Lung microvascular endothelial cell (primary cell): ENCODE measurements around the gene FAM81A. TPM values are rescaled to one million over a fixed set of nuclear protein-coding genes. Genes with fewer than 3 reads are reported as not detected.
A peak's percentile ranks its signal among the peaks of the same experiment; 100 is the strongest.
"Not testable (repeated sequence)": the region's sequence is repeated elsewhere in the genome, so short reads cannot be mapped to it uniquely, and the experiment has no call there.

ENCODE experiments used
- DNase-seq, 2 donors: peaks; one replicate each; pipeline versions ENCODE4 v3.0.0 to v3.0.0-alpha.2; 2010; ENCODE audit warnings: low read depth in 2 of 2
- total RNA-seq: library from RNA; depleted of rRNA; stranded (reverse); fragments of >200 nt; gene quantifications from 2 replicates; pipeline ENCODE4 v1.2.1, GENCODE V29; 2014

The FAM81A gene
- not detected in 2 replicates for total RNA-seq

DNA sequence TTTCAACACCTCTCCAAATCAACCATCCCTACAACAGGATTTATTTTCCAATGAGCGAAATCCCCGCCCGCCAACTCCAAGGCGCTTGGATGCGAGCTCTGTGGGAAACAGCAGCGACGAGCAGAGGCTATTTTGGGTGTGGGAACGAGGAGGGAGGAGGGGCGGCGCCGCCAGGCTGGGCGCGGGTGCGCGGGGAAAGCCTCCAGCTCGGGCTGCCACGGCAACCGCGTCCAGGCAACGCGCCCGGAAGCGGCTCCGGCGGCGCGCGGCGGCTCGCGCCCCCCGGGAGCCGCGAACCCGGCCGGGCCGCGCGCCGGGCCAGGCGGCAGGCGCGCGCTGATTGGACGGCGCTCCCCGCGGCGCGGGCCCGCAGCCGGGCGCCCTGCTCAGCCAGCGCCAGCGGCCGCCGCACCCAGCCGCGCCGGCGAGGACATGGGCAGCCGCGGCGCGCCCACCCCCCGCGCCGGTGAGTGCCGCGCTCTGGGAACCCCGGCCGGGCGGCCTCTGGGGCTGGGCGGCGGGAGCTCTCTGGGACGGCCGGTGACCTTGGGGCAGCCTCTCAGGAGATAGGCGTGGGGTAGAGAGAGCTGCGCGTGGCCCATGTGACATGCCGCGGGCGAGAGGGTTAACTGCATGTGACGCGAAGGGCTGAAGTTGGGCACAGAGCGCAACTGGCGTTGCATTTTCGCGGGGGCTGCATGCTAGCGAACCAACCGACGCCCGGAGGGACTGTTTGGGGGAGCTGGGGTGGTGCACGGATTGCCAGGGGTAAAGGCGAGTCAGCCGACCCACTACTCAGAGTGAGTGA, at the start of gene FAM81A:
Gene FAM81A (plus strand): TSS at position 370 of the 808 bp plus-strand sequence. CDS start 20,441 bp downstream, outside the sequence.
- peak; percentile 50 to 63 for DNase-seq

DNA sequence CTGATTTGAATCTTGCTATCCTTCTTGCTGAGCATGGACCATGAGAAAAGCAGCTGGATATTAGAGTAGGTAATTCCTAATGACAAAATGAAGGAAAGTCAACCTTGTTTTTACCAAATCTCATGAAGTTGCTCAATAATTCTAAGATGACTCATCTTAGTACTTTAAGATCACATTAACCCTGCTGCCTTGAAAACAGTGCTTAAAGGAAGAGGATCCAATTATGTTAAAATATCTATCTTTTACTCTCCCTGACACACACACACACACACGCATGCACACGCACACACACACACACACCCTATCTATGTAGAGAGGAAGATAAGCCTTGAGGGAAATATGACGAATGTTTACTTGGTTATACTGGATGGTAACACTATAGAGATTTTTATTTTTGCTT, 49.3 kb upstream of the FAM81A start:
- peak in 1 of 2 donors; percentile 13 for DNase-seq

DNA sequence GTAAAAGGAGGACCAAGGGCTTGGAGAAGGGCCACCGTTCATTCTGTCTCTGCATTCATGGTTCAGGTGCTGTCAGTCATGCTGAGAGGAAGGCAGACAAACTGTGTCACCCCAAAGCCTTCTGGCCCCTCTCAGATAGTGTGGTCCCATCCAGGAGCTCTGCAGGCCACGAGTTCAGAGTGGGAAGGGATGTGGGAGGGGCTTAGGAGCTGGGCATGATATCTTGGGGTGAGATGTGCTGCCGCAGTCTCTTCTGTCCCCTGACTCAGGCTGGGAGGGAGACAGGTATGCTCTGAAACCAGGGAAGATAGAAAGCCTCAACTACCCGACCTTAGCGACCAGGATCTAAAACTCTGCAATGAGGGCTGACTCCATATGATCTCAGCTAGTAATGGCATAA, 45.7 kb upstream of the FAM81A start:
- no peak for DNase-seq

DNA sequence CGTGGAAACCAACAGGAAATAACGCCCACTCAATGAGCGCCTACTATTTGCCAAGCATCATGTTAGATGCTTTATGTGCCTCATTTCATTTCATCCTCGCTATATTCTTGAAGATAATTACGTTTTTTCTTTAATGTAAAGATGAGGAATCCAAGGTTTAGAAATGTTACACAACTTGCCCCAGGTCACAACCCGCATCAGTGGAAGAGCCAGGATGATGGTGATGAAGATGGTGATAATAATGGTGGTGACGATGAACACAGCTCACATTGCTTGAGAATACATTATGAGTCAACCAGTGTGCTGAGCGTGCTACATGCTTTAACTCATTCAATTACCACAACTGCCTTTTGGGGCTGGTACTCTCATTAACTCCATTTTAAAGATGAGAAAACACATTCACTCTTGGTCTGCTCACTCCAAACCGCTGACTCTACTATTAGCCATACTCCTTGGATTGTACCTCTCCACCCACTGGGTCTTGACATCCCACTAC, 43.8 kb upstream of the FAM81A start:
- DNase-seq: no peak

DNA sequence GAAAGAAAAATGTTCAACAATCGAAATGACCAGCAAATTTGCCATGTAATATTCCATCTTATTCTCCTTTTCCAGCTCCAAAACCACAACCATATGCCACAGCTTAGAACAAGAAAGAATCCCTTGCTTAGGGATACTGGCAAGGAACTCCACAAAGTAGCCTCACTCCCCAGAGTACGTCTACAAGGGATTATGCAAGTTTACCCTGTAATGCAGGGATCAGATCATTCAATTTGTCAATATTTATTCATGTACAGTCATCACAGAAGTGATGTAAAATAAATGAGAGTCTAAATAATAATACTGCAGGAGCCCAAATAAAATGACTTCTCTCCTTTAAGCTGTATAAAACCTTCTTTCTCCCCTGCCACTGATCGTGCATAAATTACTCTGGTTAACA, 41.8 kb upstream of the FAM81A start:
- no peak for DNase-seq

DNA sequence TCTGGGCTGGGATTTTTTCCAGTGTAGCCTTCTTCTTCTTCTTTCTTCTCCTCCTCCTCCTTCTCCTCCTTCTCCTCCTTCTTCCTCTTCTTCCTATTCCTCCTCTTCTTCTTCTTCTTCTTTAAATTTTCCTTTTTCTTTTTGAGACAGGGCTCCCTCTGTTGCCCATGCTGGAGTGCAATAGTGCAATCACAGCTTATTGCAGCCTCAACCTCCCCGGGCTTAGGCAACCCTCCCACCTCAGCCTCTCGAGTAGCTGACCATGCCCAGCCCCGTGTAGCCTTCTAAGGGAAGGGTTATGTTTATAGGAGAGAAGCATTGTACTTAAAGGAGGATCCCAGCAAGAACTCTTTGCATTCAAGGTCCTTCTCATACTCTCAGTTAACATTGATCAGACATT, 41.3 kb upstream of the FAM81A start:
- no peak for DNase-seq

DNA sequence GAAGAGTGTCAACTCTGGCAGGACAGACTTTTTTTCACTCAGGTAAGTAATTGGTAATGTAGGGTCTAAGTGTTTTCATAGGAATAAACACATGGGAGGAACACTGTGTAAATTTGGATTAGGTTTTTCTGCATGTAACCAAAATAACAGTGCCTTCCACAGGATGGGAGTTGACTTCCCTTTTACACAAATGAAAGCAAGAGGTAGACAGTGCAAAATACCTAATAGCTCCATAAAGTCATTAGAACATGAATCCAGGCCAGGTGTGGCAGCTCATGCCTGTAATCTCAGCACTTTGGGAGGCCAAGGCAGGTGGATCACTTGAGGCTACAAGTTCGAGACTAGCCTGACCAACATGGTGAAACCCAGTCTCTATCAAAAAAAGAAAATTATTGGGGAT, 39.8 kb upstream of the FAM81A start:
- no peak for DNase-seq

DNA sequence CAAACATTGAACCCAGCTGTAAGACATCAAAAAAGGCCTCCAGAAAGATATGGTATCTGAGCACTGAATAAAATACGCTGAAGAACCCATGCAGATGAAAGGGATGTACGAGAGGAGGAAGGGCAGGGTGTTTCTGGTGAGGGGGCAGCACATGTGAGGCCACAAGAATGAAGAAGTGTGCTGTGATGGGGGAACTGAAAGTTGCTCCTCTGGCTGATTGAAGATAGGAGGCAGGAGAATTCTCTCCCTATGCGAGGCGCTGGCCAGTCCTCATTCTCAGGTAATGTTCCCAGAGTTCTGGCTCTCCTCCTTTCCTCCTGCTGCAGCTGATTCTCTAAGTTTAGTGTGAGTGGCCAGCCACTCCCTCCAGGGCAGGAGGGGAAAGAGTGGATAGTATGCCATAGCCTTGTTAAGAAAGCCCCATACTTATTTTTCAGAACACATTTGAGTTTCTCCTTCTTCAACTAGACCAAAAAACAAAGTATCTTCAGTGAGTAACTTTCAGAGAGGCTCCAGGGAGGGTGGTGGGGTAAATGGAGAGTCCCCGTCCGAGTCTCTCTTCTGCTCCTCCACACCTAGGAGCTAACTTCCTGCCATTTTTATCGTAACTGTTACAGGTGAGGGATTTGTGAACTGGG, 38.4 kb upstream of the FAM81A start:
- DNase-seq: no peak

DNA sequence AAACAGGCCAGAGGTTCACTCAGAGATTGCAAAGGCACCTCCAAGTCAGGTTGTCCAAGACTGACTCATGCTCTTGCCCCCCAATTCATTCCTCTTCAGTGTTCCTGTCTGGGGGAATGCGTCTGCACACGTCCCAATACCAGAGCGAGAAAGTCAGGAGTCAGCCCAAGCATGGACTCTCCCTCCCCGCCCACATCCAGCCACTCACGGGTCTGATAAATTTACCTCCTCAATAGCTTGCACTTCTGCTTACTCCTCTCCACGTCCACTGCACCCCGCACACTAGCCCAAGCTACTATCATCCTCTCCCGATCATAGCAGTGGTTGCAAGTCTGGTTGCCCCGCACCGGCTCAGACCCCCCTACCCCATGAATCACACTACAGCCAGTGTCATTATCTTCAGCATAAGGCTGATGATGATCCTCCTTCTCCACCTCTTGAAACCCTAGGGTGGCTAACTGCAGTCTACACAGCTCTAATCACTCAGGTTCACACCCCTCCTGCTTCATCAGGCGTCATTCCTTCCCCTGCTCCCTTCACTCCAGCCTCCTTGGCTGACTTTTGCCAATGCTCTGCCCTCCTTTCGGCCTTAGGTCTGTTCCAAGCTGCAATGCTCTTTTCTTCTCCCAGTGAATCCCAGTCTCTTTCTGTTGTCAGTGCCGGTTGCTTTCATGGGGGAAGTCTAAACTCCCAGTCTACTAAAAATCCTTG, 37.7 kb upstream of the FAM81A start:
- no peak for DNase-seq

DNA sequence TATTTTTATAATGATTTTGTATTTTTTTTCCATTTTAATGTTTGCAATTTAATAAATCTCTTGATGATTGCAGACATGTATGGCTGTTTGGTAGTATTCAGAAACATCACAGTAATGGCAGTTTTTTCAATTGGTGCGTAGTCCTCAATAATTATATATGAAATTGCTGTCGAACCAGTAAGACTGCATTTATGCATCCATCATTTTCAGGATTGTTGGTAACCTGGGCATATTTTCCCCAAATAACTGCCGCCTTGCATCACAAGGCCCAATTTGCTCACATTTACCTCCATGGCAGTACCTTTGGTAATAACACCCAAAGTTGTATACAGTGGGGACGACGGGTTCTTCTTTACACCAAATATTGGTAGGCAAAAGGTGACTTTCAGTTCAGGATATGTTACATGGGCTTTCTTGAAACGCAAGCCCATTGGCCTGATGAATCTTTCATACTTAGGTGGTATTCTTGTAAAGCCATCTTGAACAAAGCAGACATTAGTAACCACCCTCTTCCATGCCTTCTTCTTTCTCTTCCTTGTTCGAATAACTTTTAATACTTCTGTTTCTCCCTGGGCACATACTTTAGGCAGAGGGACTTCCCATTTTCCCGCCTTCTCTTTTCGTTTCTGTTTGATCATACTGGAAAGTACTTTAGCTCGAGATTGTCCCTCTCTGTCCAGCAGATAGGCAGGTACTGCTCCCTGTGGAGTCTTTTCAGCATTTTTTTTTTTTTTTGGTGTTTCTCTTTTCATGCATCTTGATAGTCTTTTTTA, 36.7 kb upstream of the FAM81A start:
- DNase-seq: not testable (repeated sequence)

DNA sequence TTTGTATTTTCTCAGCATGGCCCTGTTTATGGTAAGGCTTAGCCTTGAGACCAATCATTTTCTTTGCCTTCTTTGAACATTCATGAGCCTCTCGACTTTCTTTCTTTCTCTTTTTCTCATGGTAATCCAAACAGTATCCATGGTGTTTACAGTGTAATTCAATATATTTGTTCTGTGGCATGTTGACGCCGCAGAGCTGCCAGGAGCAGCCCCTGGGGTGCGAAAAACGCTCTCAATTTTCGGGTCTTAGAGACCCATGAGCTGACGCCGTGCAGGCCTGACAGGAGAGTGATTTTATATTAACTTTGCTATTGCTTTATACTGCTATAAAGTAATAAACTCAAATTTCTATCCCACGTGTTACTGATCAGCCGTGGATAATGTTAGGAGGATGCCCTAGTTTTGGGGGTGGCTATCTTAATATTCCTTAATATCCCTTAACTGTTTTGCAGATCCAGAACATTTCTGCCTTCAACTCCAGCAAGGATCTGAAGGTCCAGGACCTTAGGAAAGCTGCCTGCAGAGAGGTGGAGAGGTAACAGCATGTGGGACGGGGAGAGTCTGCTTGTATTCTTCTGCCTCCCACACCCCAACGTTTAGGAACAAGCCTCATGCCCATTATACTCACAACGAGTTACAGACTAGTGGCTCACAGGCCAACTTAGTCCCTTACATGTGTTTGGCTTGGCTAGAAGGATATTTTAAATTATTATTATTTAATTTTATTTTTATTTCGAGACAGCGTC, 36.0 kb upstream of the FAM81A start:
- no peak for DNase-seq

DNA sequence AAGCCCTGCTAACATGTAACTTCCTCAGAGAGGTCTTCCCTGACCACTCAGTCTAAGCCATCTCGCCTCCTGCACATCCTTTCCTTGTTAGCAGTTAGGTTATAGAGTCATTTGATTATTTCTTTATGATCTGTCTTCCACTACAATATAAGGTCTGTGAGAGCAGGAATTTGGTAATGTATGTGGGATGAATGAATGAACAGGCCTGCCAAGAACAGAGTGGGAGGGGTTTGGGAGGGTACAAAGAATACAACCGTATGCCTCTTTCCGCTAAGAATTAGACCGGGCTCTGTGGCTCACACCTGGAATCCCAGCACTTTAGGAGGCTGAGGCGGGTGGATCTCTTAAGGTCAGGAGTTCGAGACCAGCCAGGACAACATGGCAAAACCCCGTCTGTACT, 32.9 kb upstream of the FAM81A start:
- DNase-seq: no peak

DNA sequence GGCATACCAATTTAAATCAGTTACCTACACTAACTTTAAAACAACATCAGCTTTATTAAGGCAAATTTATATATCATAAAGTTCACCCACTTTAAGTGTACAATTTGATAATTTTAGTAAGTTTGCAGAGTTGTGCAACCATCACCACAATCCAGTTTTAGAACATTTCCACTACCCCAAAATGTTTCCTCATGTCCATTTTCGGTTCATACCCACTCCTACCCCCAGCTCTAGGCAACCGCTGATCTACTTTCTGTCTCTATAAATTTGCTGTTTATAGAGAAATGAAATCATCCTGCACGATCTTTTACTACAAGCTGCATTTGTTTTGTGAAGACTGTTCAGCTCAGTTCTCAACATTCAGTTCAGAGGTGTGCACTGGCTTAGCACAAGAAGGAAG, 31.5 kb upstream of the FAM81A start:
- DNase-seq: no peak

DNA sequence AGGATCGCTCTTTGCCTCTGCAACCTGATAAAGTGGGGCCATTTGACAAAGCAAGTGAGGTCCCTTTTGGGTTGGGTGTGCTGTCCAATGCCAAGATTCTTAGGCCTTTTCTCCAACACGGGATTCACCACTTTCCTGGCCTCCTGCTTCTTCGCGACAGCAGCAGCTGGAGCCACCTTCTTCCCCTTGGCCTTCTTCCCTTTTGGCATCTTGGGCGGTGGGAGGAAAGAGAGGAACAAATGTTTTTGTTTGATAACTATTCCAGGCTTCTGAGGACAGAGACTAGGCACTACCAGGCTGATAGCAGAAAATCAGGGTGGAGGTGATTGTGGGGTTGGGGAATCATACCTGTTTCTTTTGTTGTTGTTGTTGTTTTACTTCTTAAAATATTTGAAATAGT, 30.0 kb upstream of the FAM81A start:
- no peak for DNase-seq

DNA sequence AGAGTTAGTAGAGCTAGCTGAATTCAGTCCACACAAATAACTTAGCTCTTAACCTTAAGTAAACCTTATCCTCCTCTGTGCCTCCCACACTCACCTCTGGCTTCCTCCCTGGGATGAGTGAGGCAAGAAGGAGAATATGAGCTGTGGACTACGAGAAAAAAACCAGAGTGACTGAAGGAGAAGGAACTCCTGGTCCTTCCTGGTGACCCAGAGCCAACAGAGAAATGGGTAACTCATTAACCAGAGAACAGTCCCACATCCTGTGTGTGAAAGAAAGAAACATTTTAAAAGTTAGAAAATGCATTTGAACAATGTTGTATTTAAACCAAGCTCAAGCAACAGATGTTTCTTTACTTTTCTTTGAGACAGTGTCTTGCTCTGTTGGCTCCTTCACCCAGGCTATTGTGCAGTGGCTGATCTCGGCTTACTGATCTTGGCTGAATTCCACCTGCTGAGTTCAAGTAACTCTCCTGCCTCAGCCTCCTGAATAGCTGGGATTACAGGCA, 27.5 kb upstream of the FAM81A start:
- DNase-seq: no peak

DNA sequence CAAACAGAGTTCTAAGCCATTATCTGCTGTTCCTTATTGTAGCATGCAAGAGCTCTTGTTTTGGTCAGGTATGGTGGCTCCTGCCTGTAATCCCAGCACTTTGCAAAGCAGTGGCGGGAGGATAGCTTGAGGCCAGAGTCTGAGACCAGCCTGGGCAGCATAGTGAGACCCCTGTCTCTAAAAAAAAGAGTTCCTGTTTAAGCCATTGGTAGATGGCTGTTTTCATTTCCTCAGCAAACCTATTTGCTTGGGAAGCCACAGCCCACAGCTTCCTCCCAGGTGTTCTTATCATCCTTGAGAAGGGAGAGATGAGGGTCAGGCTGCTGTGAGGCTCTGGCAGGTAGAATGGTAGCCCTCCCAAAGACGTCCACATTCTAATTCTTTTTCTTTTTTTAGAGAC, 24.4 kb upstream of the FAM81A start:
- DNase-seq: no peak

DNA sequence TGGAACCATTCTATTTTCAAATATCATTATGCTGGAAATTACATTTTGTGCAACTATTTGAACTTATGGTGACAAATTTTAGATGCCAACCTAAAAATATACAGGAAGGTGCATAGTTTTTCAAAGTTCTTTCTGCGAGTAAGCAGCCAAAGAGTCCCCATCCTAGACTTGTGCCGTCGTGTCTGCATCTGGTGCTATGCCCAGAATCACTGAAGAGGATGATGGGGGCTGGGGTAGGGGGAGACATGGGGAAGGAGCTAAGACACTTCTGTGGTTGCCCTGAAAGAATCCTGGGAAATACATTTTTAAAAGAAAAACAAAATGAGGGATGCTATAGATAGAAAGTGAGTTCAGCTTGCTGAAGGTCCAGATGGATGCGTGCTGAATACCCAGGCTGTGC, 21.2 kb upstream of the FAM81A start:
- DNase-seq: no peak

DNA sequence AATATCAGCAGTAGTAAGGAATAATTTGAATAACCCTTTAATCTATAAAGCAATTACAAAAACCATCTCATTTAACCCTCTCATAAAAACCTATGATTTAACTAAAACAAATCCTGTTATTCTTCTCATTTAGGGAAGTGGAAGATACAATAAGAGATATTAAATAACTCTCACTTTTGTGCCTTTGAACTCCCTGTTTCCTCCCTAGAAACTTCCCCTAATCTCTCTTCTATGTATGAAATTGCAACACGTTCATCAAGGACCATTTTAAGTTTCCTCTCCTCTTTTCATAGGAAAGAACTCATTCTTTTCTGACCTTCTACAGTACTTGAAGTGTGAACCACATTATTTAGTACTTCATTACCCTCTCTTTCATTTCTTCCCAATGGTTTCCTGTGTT, 18.8 kb upstream of the FAM81A start:
- no peak for DNase-seq

DNA sequence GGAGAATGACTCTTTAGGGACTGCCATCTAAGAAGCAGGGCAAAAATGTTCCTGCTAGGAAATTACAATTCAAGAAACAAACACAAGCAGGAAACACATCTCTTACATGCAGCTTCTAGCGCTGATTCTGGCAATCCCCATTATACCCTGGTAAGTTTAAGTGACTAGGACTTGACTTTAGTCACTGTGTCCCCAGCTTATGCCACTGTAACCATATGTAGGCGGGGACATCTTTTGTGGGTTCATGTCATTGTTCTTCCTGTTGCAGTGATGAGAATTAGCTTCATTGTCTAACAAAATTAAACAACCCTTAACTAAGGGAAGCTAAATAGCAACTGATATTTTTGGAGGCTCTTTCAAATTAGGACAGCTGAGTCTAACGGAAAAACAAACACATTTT, 17.9 kb upstream of the FAM81A start:
- DNase-seq: no peak

DNA sequence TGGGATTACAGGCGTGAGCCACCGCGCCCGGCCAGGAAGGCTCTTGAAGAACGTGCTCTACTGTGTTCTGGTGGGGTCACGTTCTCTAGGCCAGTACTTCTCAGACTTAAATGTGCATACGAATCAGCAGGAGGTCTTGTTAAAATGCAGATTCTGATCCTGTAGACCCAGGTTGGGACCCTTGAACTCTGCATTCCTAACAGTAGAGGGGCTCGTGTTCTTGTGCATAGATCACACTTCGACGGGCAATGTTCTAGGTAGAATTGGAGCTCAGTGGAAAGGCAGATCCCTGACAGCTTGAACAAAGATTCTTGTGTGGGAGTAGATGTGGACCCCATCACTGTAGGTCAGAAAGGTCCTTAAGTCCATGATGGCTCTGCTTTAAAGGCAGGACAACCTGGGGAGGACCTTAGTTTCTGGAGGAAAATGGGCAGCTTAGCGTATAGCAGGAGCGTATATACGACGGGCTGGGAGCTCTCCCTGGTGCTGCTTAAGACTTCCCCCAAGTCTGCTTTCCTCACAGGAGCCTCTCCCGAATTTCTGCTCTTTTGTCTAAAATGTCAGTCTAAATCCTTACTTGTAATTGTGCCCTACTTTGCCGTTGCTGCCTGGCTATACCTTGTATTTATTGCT, 16.9 kb upstream of the FAM81A start:
- DNase-seq: peak in 1 of 2 donors; percentile 55
